Measurements from ENCODE around the gene S100A14.
"Not testable (repeated sequence)": the region's sequence is repeated elsewhere in the genome, so short reads cannot be mapped to it uniquely, and the experiment has no call there.

The S100A14 gene

GRCh38 chr1:153588482-153588881 lies 27.6 kb downstream of the S100A14 start:
- no peak for DNase-seq

- not testable (repeated sequence) for DNase-seq
Measured at GRCh38 chr1:153588033-153588432, 28.1 kb downstream of the S100A14 start.

GRCh38 chr1:153587314-153587713 lies 28.8 kb downstream of the S100A14 start:
- DNase-seq: no peak

- no peak for DNase-seq
Measured at GRCh38 chr1:153586347-153586746, 29.8 kb downstream of the S100A14 start.

GRCh38 chr1:153585006-153585405 lies 31.1 kb downstream of the S100A14 start:
- no peak for DNase-seq

GRCh38 chr1:153583976-153584375 lies 32.1 kb downstream of the S100A14 start:
- DNase-seq: no peak

GRCh38 chr1:153583514-153583913 lies 32.6 kb downstream of the S100A14 start:
- not testable (repeated sequence) for DNase-seq

- not testable (repeated sequence) for DNase-seq
Measured at GRCh38 chr1:153582836-153583235, 33.3 kb downstream of the S100A14 start.

GRCh38 chr1:153578936-153579335 lies 37.2 kb downstream of the S100A14 start:
- DNase-seq: no peak

- DNase-seq: no peak
Measured at GRCh38 chr1:153578490-153578889, 37.6 kb downstream of the S100A14 start.

GRCh38 chr1:153577624-153578051 lies 38.5 kb downstream of the S100A14 start:
- no peak for DNase-seq

- DNase-seq: no peak
Measured at GRCh38 chr1:153577138-153577537, 39.0 kb downstream of the S100A14 start.

GRCh38 chr1:153575497-153575896 lies 40.6 kb downstream of the S100A14 start:
- not testable (repeated sequence) for DNase-seq

- not testable (repeated sequence) for DNase-seq
Measured at GRCh38 chr1:153575081-153575491, 41.0 kb downstream of the S100A14 start.

GRCh38 chr1:153573351-153573750 lies 42.8 kb downstream of the S100A14 start:
- DNase-seq: no peak

- DNase-seq: peak; percentile 49
Measured at GRCh38 chr1:153572569-153573015, 43.5 kb downstream of the S100A14 start.

GRCh38 chr1:153571706-153572105 lies 44.4 kb downstream of the S100A14 start:
- no peak for DNase-seq

- no peak for DNase-seq
Measured at GRCh38 chr1:153570874-153571273, 45.3 kb downstream of the S100A14 start.

GRCh38 chr1:153569465-153569864 lies 46.7 kb downstream of the S100A14 start:
- no peak for DNase-seq

GRCh38 chr1:153568367-153569099 lies 47.6 kb downstream of the S100A14 start:
- peak; percentile 90 for DNase-seq

GRCh38 chr1:153567621-153568366 lies 48.3 kb downstream of the S100A14 start:
- DNase-seq: no peak

- DNase-seq: peak; percentile 72
Measured at GRCh38 chr1:153566414-153567371, 49.4 kb downstream of the S100A14 start.
